OCI-LY1 (cell line): ENCODE data around the gene HPSE2.
"Not testable (repeated sequence)": the region's sequence is repeated elsewhere in the genome, so short reads cannot be mapped to it uniquely, and the experiment has no call there.

Source experiments
- H2AFZ ChIP-seq: fragments of 200-600 bp; sonication (generic), shearing (Covaris generic); 2 replicates; pipeline ENCODE4 v1.6.0; 2014; ENCODE audit warnings: antibody characterized with exemption, mild to moderate bottlenecking, low read length
- H3F3A ChIP-seq: fragments of 200-600 bp; sonication (generic), shearing (Covaris generic); 2 replicates; pipeline ENCODE4 v1.6.0; 2014; ENCODE audit warnings: mild to moderate bottlenecking, antibody characterized with exemption, low read length, moderate library complexity; ENCODE audit not compliant: insufficient read depth
- H3K27ac ChIP-seq: fragments of 200-600 bp; sonication (generic); 2 replicates; pipeline ENCODE4 v1.5.1; 2014; ENCODE audit warnings: low read length, mixed run types, mild to moderate bottlenecking, low read depth; ENCODE audit not compliant: poor library complexity, severe bottlenecking
- H3K27me3 ChIP-seq: fragments of 200-600 bp; sonication (generic); 2 replicates; pipeline ENCODE4 v1.6.0; 2014; ENCODE audit warnings: antibody characterized with exemption, mild to moderate bottlenecking, low read length, moderate library complexity; ENCODE audit not compliant: insufficient read depth
- H3K36me3 ChIP-seq: fragments of 200-600 bp; sonication (generic); 2 replicates; pipeline ENCODE4 v1.6.1; 2014; ENCODE audit warnings: mild to moderate bottlenecking, antibody characterized with exemption, low read length, moderate library complexity, mixed read lengths; ENCODE audit not compliant: insufficient read depth
- H3K4me1 ChIP-seq: fragments of 200-600 bp; sonication (generic); 2 replicates; pipeline ENCODE4 v1.5.1; 2014; ENCODE audit warnings: mild to moderate bottlenecking, low read length, moderate library complexity; ENCODE audit not compliant: insufficient read depth, severe bottlenecking
- H3K4me2 ChIP-seq: fragments of 200-600 bp; sonication (generic), shearing (Covaris generic); 2 replicates; pipeline ENCODE4 v1.6.1; 2014; ENCODE audit warnings: low read length
- H3K4me3 ChIP-seq: fragments of 200-600 bp; sonication (generic); 2 replicates; pipeline ENCODE4 v1.5.1; 2014; ENCODE audit warnings: low read length, low read depth, mild to moderate bottlenecking, mixed read lengths; ENCODE audit not compliant: poor library complexity, severe bottlenecking
- H3K79me2 ChIP-seq: fragments of 200-600 bp; shearing (Covaris generic); 2 replicates; pipeline ENCODE4 v1.6.1; 2016; ENCODE audit warnings: mixed run types, low read length, mixed read lengths; ENCODE audit not compliant: insufficient read depth
- H3K9ac ChIP-seq: fragments of 200-600 bp; sonication (generic), shearing (Covaris generic); 2 replicates; pipeline ENCODE4 v1.6.1; 2014; ENCODE audit warnings: mild to moderate bottlenecking, low read length, mixed read lengths
- H3K9me2 ChIP-seq: fragments of 200-600 bp; sonication (generic), shearing (Covaris generic); 2 replicates; pipeline ENCODE4 v1.6.1; 2014; ENCODE audit warnings: low read depth, mild to moderate bottlenecking, low read length, mixed read lengths
- H3K9me3 ChIP-seq: fragments of 200-600 bp; shearing (Covaris generic); 2 replicates; pipeline ENCODE4 v1.6.1; 2014; ENCODE audit warnings: low read length, mixed read lengths
- H4K20me1 ChIP-seq: fragments of 200-600 bp; sonication (generic), shearing (Covaris generic); 2 replicates; pipeline ENCODE4 v1.6.0; 2016; ENCODE audit warnings: mild to moderate bottlenecking, low read length; ENCODE audit not compliant: insufficient read depth
- EZH2 ChIP-seq: fragments of 200-600 bp; sonication (generic), shearing (Covaris generic); IDR thresholded peaks from 2 replicates; pipeline ENCODE4 v1.8.0; 2017; ENCODE audit warnings: borderline replicate concordance, mixed run types, mild to moderate bottlenecking, antibody characterized with exemption, low read length, moderate library complexity, mixed read lengths
- TF ChIP-seq, protein P1 (sequence below): fragments of 200-600 bp; sonication (generic), shearing (Covaris generic); IDR thresholded peaks from 2 replicates; pipeline ENCODE4 v1.5.1; 2017; ENCODE audit warnings: mild to moderate bottlenecking, antibody characterized with exemption, low read length, moderate library complexity, mixed read lengths

Gene HPSE2

DNA sequence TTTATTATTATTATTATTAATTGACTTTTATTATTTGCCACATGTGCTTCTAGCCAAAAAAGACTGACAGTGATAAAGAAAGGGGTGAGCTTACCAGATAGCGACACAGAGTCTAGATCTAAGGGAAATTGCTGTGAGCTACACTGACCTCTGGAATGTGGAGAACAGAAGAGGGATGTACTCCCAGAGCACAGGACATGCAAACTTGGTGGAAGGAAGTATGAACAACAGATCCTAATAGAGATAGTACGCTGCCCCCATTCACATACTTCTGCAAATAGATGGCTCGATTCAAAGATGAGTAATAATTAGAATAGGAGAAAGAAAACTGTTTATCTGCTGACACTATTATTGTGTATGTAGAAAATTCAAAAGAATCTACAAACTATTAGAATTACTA, 679.6 kb downstream of the HPSE2 start:
- no peaks in the 10 kb centered on the region for H3K36me3 ChIP-seq
- no peaks in the 10 kb centered on the region for H3K4me1 ChIP-seq
- H2AFZ ChIP-seq, result no peak overlapping the region
- H3K9me3 ChIP-seq, result no peaks in the 10 kb centered on the region
- H3K27me3 ChIP-seq, result no peaks in the 10 kb centered on the region
- no peaks in the 10 kb centered on the region for H3K79me2 ChIP-seq
- no peak overlapping the region for H3K27ac ChIP-seq
- H3K9me2 ChIP-seq, result no peaks in the 10 kb centered on the region
- no peaks in the 10 kb centered on the region for H4K20me1 ChIP-seq
- H3K4me2 ChIP-seq, result no peak overlapping the region
- no peak overlapping the region for H3K9ac ChIP-seq
- no peaks in the 10 kb centered on the region for H3F3A ChIP-seq
- H3K4me3 ChIP-seq, result no peak overlapping the region
- TF ChIP-seq, protein P1, sequence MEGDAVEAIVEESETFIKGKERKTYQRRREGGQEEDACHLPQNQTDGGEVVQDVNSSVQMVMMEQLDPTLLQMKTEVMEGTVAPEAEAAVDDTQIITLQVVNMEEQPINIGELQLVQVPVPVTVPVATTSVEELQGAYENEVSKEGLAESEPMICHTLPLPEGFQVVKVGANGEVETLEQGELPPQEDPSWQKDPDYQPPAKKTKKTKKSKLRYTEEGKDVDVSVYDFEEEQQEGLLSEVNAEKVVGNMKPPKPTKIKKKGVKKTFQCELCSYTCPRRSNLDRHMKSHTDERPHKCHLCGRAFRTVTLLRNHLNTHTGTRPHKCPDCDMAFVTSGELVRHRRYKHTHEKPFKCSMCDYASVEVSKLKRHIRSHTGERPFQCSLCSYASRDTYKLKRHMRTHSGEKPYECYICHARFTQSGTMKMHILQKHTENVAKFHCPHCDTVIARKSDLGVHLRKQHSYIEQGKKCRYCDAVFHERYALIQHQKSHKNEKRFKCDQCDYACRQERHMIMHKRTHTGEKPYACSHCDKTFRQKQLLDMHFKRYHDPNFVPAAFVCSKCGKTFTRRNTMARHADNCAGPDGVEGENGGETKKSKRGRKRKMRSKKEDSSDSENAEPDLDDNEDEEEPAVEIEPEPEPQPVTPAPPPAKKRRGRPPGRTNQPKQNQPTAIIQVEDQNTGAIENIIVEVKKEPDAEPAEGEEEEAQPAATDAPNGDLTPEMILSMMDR, result no peak
- no peak for TF ChIP-seq EZH2

DNA sequence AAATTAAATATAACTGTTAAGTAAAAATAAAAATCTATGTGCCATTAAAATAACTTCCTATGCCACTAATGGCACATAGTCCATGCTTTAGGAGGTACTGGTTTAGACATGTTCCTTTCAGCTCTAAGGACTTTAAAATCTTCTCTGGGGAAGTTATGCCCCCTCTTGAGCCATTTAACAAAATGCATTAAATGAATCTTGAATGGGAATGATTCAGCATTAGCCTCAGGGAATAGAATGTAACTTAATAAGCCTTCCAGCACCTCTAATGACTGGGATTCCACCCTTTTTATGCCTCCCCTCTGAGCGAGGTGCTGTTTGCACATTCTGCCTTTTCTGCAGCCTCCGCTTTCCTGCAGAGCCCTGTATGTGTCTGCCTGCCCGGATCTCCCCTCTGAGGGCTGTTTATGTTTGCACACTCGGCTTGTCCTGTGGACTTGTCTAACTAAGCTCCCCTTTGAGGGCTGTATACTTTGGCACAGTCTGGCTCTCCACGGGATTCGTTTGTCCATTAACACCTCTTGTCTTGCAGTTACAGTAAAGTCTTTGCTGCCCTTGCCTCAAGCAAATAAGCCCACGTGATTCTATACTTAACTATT, 680.5 kb downstream of the HPSE2 start:
- TF ChIP-seq, protein P1, result no peak
- TF ChIP-seq EZH2, result no peak
- Histone ChIP-seq H3K4me2 (no peak overlapping the region), H3K79me2 (no peaks in the 10 kb centered on the region), H3K9me3 (no peaks in the 10 kb centered on the region), H2AFZ (no peak overlapping the region), H3K9me2 (no peaks in the 10 kb centered on the region), H3K36me3 (no peaks in the 10 kb centered on the region), H3K27me3 (no peaks in the 10 kb centered on the region), H3K27ac (no peak overlapping the region), H3K9ac (no peak overlapping the region), H4K20me1 (no peaks in the 10 kb centered on the region), H3K4me1 (no peaks in the 10 kb centered on the region), H3F3A (no peaks in the 10 kb centered on the region), H3K4me3 (no peak overlapping the region)

DNA sequence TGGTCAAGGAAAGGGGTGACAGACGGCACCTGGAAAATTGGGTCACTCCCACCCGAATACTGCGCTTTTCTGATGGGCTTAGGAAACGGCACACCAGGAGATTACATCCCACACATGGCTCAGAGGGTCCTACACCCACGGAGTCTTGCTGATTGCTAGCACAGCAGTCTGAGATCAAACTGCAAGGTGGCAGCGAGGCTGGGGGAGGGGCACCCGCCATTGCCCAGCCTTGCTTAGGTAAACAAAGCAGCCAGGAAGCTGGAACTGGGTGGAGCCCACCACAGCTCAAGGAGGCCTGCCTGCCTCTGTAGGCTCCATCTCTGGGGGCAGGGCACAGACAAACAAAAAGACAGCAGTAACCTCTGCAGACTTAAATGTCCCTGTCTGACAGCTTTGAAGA, 694.1 kb downstream of the HPSE2 start:
- not testable (repeated sequence) for H3K36me3 ChIP-seq, H3K9ac ChIP-seq, H3F3A ChIP-seq, H3K9me3 ChIP-seq, H3K9me2 ChIP-seq, H3K4me2 ChIP-seq, H4K20me1 ChIP-seq, H3K27ac ChIP-seq, H3K27me3 ChIP-seq, H2AFZ ChIP-seq, H3K79me2 ChIP-seq, H3K4me1 ChIP-seq
- H3K4me3 ChIP-seq, result peak overlapping the region; percentile 7

DNA sequence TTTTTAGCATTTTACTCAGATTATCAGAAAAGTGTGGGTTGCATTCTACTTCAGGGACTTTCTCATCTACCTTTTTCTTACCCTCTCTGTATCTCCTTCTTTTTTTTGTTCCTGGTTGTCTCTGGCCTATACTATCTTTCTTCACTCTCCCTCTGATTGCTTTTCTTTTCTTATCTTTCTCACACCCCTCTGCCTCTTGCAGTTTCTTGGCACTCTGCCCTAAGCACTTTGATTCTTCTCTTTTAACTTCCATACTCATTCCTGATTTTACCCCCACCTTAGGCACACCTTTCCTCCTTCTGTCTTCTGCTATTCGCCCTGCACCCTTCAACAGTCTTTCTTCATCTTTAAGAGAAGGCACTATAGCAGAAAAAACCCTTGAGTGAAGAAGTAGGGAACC, 696.1 kb downstream of the HPSE2 start:
- H4K20me1 ChIP-seq, result no peaks in the 10 kb centered on the region
- no peaks in the 10 kb centered on the region for H3K27me3 ChIP-seq
- no peak overlapping the region for H3K4me2 ChIP-seq
- H3K27ac ChIP-seq, result no peak overlapping the region
- TF ChIP-seq EZH2, result no peak
- TF ChIP-seq, protein P1, result no peak
- H3F3A ChIP-seq, result no peaks in the 10 kb centered on the region
- no peaks in the 10 kb centered on the region for H3K36me3 ChIP-seq
- no peaks in the 10 kb centered on the region for H3K4me1 ChIP-seq
- no peaks in the 10 kb centered on the region for H3K9me3 ChIP-seq
- H3K4me3 ChIP-seq, result no peak overlapping the region
- no peak overlapping the region for H2AFZ ChIP-seq
- H3K9ac ChIP-seq, result no peak overlapping the region
- no peaks in the 10 kb centered on the region for H3K79me2 ChIP-seq
- no peaks in the 10 kb centered on the region for H3K9me2 ChIP-seq
